ENCODE measurements around the gene GOLGA3.

- TF ChIP-seq CTCF (IDR thresholded peaks at IDR 0.05; ENCODE audit: insufficient read depth, low read depth, low read length) (no peak), EZH2 (IDR thresholded peaks at IDR 0.05; ENCODE audit: insufficient read depth, low read length) (no peak)
Measured at GRCh38 chr12:132818562-132818961, 10.1 kb downstream of the GOLGA3 start.
